IMR-90 (cell line): ENCODE data around the gene SDK1. TPM values are rescaled to one million over a fixed set of nuclear protein-coding genes. Genes with fewer than 3 reads are reported as not detected.

Experiments used
- ATAC-seq: fragments of 200-7000 bp; cut with Tn5 transposase; 2 replicates; pipeline ENCODE4 v1.9.1; 2020; ENCODE audit warnings: low read depth, mild to moderate bottlenecking, moderate library complexity
- BruUV-seq: library from RNA; stranded (reverse); fragments of 400-500 nt; replicated peaks from 2 replicates; lab custom pipeline; 2021; lab: Mats Ljungman, UMichigan
- CTCF ChIA-PET: fragments of 300-600 bp; formaldehyde crosslinking; extraction: SDS; loops from one replicate; lab custom pipeline; 2021; ENCODE audit warnings: antibody characterized with exemption; lab: Yijun Ruan, JAX
- POLR2A ChIA-PET: fragments of 300-600 bp; sonication (Branson Sonifier 250); formaldehyde crosslinking; loops from one replicate; lab custom pipeline; 2022; ENCODE audit warnings: antibody characterized with exemption; ENCODE audit not compliant: unreplicated experiment; lab: Charles Lee
- DNase-seq: peaks from one replicate; pipeline ENCODE4 v3.0.0; 2013
- H2AFZ ChIP-seq: replicated peaks from 2 replicates; pipeline ENCODE3; 2013; ENCODE audit warnings: low read length, mild to moderate bottlenecking; ENCODE audit not compliant: poor library complexity
- H2AK5ac ChIP-seq: 2 replicates; pipeline ENCODE4 v1.6.1; 2013; ENCODE audit warnings: low read depth, low read length, inconsistent platforms
- H2AK9ac ChIP-seq: replicated peaks from 2 replicates; pipeline ENCODE3; 2013; ENCODE audit warnings: mild to moderate bottlenecking, low read depth, low read length, moderate library complexity; ENCODE audit not compliant: poor library complexity
- H2BK120ac ChIP-seq: 2 replicates; pipeline ENCODE4 v1.6.1; 2013; ENCODE audit warnings: low read depth, low read length, inconsistent platforms
- H2BK15ac ChIP-seq: 3 replicates; pipeline ENCODE4 v1.6.1; 2013; ENCODE audit warnings: low read depth, low read length, inconsistent platforms
- H2BK20ac ChIP-seq: 2 replicates; pipeline ENCODE4 v1.6.1; 2013; ENCODE audit warnings: low read depth, mild to moderate bottlenecking, inconsistent platforms, low read length, moderate library complexity
- H2BK5ac ChIP-seq: 2 replicates; pipeline ENCODE4 v1.6.1; 2013; ENCODE audit warnings: mild to moderate bottlenecking, low read depth, low read length, inconsistent platforms; ENCODE audit not compliant: poor library complexity, severe bottlenecking
- H3K14ac ChIP-seq: replicated peaks from 2 replicates; pipeline ENCODE4 v1.6.1; 2013; ENCODE audit warnings: low read depth, low read length, inconsistent platforms
- H3K18ac ChIP-seq: 2 replicates; pipeline ENCODE4 v1.6.1; 2013; ENCODE audit warnings: low read depth, low read length, control low read depth
- H3K23ac ChIP-seq: 2 replicates; pipeline ENCODE4 v1.6.1; 2013; ENCODE audit warnings: low read depth, low read length, inconsistent platforms
- H3K27ac ChIP-seq: 2 replicates; pipeline ENCODE4 v1.5.1; 2013; ENCODE audit warnings: mild to moderate bottlenecking, control low read depth, low read length; ENCODE audit not compliant: insufficient read depth
- H3K27me3 ChIP-seq: 2 replicates; pipeline ENCODE4 v1.6.1; 2013; ENCODE audit warnings: low read length; ENCODE audit not compliant: control insufficient read depth, insufficient read depth
- H3K36me3 ChIP-seq: 2 replicates; pipeline ENCODE4 v1.6.1; 2013; ENCODE audit warnings: low read length, mixed read lengths; ENCODE audit not compliant: control insufficient read depth, insufficient read depth
- H3K4ac ChIP-seq: 2 replicates; pipeline ENCODE4 v1.6.1; 2013; ENCODE audit warnings: low read depth, low read length, inconsistent platforms
- H3K4me1 ChIP-seq: 2 replicates; pipeline ENCODE4 v1.6.1; 2013; ENCODE audit warnings: low read length, mixed read lengths; ENCODE audit not compliant: control insufficient read depth, insufficient read depth
- H3K4me2 ChIP-seq: 2 replicates; pipeline ENCODE4 v1.6.1; 2013; ENCODE audit warnings: low read depth, mild to moderate bottlenecking, control low read depth, low read length, moderate library complexity
- H3K4me3 ChIP-seq: 2 replicates; pipeline ENCODE4 v1.5.1; 2013; ENCODE audit warnings: low read depth, mild to moderate bottlenecking, control low read depth, low read length, moderate library complexity; ENCODE audit not compliant: insufficient read depth
- H3K56ac ChIP-seq: 2 replicates; pipeline ENCODE4 v1.6.1; 2013; ENCODE audit warnings: low read length, inconsistent platforms; ENCODE audit not compliant: insufficient read depth; ENCODE audit errors: extremely low read depth
- H3K79me1 ChIP-seq, 2 experiments: 2 replicates each; pipeline ENCODE4 v1.6.1; 2013; ENCODE audit warnings: low read length in 2 of 2, inconsistent platforms in 1 of 2, low read depth in 1 of 2
- H3K9ac ChIP-seq: 2 replicates; pipeline ENCODE4 v1.6.1; 2013; ENCODE audit warnings: low read depth, low read length, control low read depth
- H3K9me1 ChIP-seq: 2 replicates; pipeline ENCODE4 v1.6.1; 2013; ENCODE audit warnings: low read length, inconsistent platforms; ENCODE audit not compliant: insufficient read depth
- H3K9me3 ChIP-seq: 2 replicates; pipeline ENCODE4 v1.6.1; 2013; ENCODE audit warnings: low read length; ENCODE audit not compliant: control insufficient read depth, insufficient read depth
- H4K20me1 ChIP-seq: 2 replicates; pipeline ENCODE4 v1.6.1; 2013; ENCODE audit warnings: low read length, inconsistent platforms; ENCODE audit not compliant: insufficient read depth
- H4K5ac ChIP-seq: 2 replicates; pipeline ENCODE4 v1.6.1; 2013; ENCODE audit warnings: mild to moderate bottlenecking, low read depth, low read length, control low read depth
- H4K8ac ChIP-seq, 2 experiments: 2 replicates each; pipeline ENCODE4 v1.6.1; 2013; ENCODE audit warnings: low read depth in 2 of 2, low read length in 2 of 2, control low read depth in 1 of 2, inconsistent platforms in 1 of 2
- H4K91ac ChIP-seq: 2 replicates; pipeline ENCODE4 v1.6.1; 2013; ENCODE audit warnings: low read depth, low read length, inconsistent platforms; ENCODE audit not compliant: insufficient read depth
- BHLHE40 ChIP-seq: fragments of 150-350 bp; IDR thresholded peaks from 2 replicates; pipeline ENCODE4 v1.6.1; 2016; ENCODE audit warnings: mild to moderate bottlenecking, low read depth, low read length
- CEBPB ChIP-seq: IDR thresholded peaks from 2 replicates; pipeline ENCODE4 v1.6.1; 2012; ENCODE audit warnings: low read depth, low read length, improper control_type of control experiment
- CHD1 ChIP-seq: IDR thresholded peaks from 2 replicates; pipeline ENCODE4 v1.6.1; 2012; ENCODE audit warnings: low read depth, low read length, improper control_type of control experiment
- ELK1 ChIP-seq: fragments of 150-350 bp; IDR thresholded peaks from 2 replicates; pipeline ENCODE4 v1.6.1; 2016; ENCODE audit warnings: low read depth, mild to moderate bottlenecking, low read length, moderate library complexity, borderline replicate concordance
- FOS ChIP-seq: fragments of 150-350 bp; IDR thresholded peaks from 2 replicates; pipeline ENCODE4 v1.6.1; 2016; ENCODE audit warnings: low read depth, low read length
- MAFK ChIP-seq: IDR thresholded peaks from 2 replicates; pipeline ENCODE4 v1.6.1; 2012; ENCODE audit warnings: low read depth, low read length, improper control_type of control experiment
- MAZ ChIP-seq: IDR thresholded peaks from 2 replicates; pipeline ENCODE4 v1.6.1; 2012; ENCODE audit warnings: low read depth, mild to moderate bottlenecking, low read length, improper control_type of control experiment, moderate library complexity, borderline replicate concordance
- MXI1 ChIP-seq: IDR thresholded peaks from 2 replicates; pipeline ENCODE4 v1.6.1; 2012; ENCODE audit warnings: low read depth, mild to moderate bottlenecking, low read length, moderate library complexity, borderline replicate concordance
- NFE2L2 ChIP-seq: fragments of 150-350 bp; IDR thresholded peaks from 2 replicates; pipeline ENCODE4 v1.6.1; 2016; ENCODE audit warnings: low read depth, mild to moderate bottlenecking, low read length
- RCOR1 ChIP-seq: IDR thresholded peaks from 2 replicates; pipeline ENCODE4 v1.6.1; 2012; ENCODE audit warnings: mild to moderate bottlenecking, low read length, improper control_type of control experiment; ENCODE audit not compliant: insufficient replicate concordance
- USF2 ChIP-seq: fragments of 150-350 bp; IDR thresholded peaks from 2 replicates; pipeline ENCODE4 v1.6.1; 2017; ENCODE audit warnings: mild to moderate bottlenecking, antibody characterized with exemption, low read length, low read depth
- whole genome bisulfite sequencing, 2 experiments: methylation state at CpG; one replicate each; pipeline versions ENCODE4 v1.1.5 to v1.1.7; 2013; ENCODE audit warnings: missing lambda C conversion rate in 2 of 2; ENCODE audit not compliant: insufficient read length in 1 of 2; ENCODE audit errors: extremely low coverage in 2 of 2; 5-methylcytosine and 5-hydroxymethylcytosine counted together
- dilution Hi-C: fragments of 300-500 bp; cut with HindIII; formaldehyde crosslinking; loops from one replicate; pipeline ENCODE4 v1.14.3; 2018; ENCODE audit warnings: low sequenced_read_pairs; ENCODE audit not compliant: unreplicated experiment
- in situ Hi-C: fragments of 300-500 bp; cut with MboI; formaldehyde crosslinking; loops from 3 replicates; pipeline ENCODE4 v1.14.3; 2019; ENCODE audit warnings: low sequenced_read_pairs, inconsistent platforms, mixed read lengths
- intact Hi-C: fragments of 100-400 bp; cut with micrococcal nuclease; formaldehyde crosslinking; loops from 2 replicates; pipeline ENCODE4 v1.10.0; 2022
- polyA plus RNA-seq, 3 experiments: library from polyadenylated mRNA; depleted of rRNA; stranded (reverse); fragments of >200 nt; gene quantifications; 2 replicates each; pipeline ENCODE4 v1.2.3, GENCODE V29; 2012; ENCODE audit warnings: low replicate concordance in 1 of 3
- total RNA-seq: library from RNA; depleted of rRNA; stranded (reverse); fragments of >200 nt; gene quantifications from 2 replicates; pipeline ENCODE4 v1.2.3, GENCODE V29; 2012

SDK1 gene
- total and polyA plus RNA-seq, 2 of the 4 experiments (the other 2 are of a cell fraction): 1.5 to 1.6 TPM

- dilution Hi-C loops: no loop called here
- TF ChIP-seq BHLHE40 (no peak), CEBPB (no peak), RCOR1 (no peak), USF2 (no peak), CHD1 (no peak), NFE2L2 (no peak), ELK1 (no peak), MAFK (no peak), MXI1 (no peak), MAZ (no peak), FOS (no peak)
Observed at GRCh38 chr7:4149645-4150044, 848.6 kb downstream of the SDK1 start.

More at GRCh38 chr7:4149645-4150044, 848.6 kb downstream of the SDK1 start:
- H4K8ac ChIP-seq: no peak overlapping the region
- H3K9ac ChIP-seq: no peak overlapping the region
- ChIA-PET CTCF (no interaction called here), POLR2A (no interaction called here)
- no peak overlapping the region for H2BK5ac ChIP-seq
- H3K36me3 ChIP-seq: no peaks in the 10 kb centered on the region
- intact Hi-C loops: no loop called here
- no peak overlapping the region for H3K23ac ChIP-seq
- H2AK9ac ChIP-seq: no peak overlapping the region
- H3K56ac ChIP-seq: no peak overlapping the region
- H3K79me1 ChIP-seq: no peaks in the 10 kb centered on the region
- no peak overlapping the region for H2BK15ac ChIP-seq
- 80% methylated on average over 8 of the region's 11 CpGs; no CpG with 5 or more reads in 1 of the 2 experiments for whole genome bisulfite sequencing, 2 experiments
- no peak overlapping the region for H3K27ac ChIP-seq
- H3K4me3 ChIP-seq: no peak overlapping the region
- no peak overlapping the region for H4K5ac ChIP-seq
- H2AFZ ChIP-seq: no peak overlapping the region
- no TSS peak for BruUV-seq
- no peaks in the 10 kb centered on the region for H4K20me1 ChIP-seq
- no peak overlapping the region for H4K91ac ChIP-seq
- H3K4me2 ChIP-seq: no peak overlapping the region
- no peaks in the 10 kb centered on the region; the same call in 1 of the 2 replicates for H3K9me3 ChIP-seq
- H3K4me1 ChIP-seq: no peaks in the 10 kb centered on the region; the same call in 1 of the 2 replicates
- H3K9me1 ChIP-seq: no peaks in the 10 kb centered on the region
- no peak overlapping the region for H2BK120ac ChIP-seq
- no peak overlapping the region for H3K18ac ChIP-seq
- in situ Hi-C loops: no loop called here
- H3K14ac ChIP-seq: no peak overlapping the region
- no peak overlapping the region for H3K4ac ChIP-seq
- ATAC-seq: no peak
- no peaks in the 10 kb centered on the region for H3K27me3 ChIP-seq
- no peak for DNase-seq
- no peak overlapping the region for H2BK20ac ChIP-seq
- no peak overlapping the region for H2AK5ac ChIP-seq
